ENCODE measurements around the gene NKRF. TPM values are rescaled to one million over a fixed set of nuclear protein-coding genes. Genes with fewer than 3 reads are reported as not detected.

Gene NKRF
- total RNA-seq, 1 experiment from 2014 or later: 9.1 TPM

GRCh38 chrX:119604766-119605463 lies 1.3 kb downstream of the NKRF start:
- POLR2A ChIA-PET (ENCODE audit: unreplicated experiment): no interaction called here

GRCh38 chrX:119602701-119603255 lies 3.4 kb downstream of the NKRF start:
- H3K9me2 ChIP-seq (replicated peaks; ENCODE audit: low read length): no peaks in the 10 kb centered on the region
- H3K27ac ChIP-seq (ENCODE audit: low read length): no peak overlapping the region
- no peak for ATAC-seq
- no peaks in the 10 kb centered on the region for H3K27me3 ChIP-seq (ENCODE audit: low read length)
- no TSS peak for BruUV-seq (replicated peaks)
- peaks cover 3% of the 10 kb centered on the region; the same call in 1 of the 2 replicates for H3K36me3 ChIP-seq (ENCODE audit: low read depth, low read length)
- H3F3A ChIP-seq (ENCODE audit: low read length, unreplicated experiment): no peaks in the 10 kb centered on the region
- peaks cover 35% of the 10 kb centered on the region for H4K20me1 ChIP-seq (ENCODE audit: low read length)
- H2AFZ ChIP-seq (ENCODE audit: low read length): no peak overlapping the region
- H3K4me1 ChIP-seq (ENCODE audit: insufficient read depth, low read length): peaks cover 20% of the 10 kb centered on the region
- H3K9me3 ChIP-seq (ENCODE audit: low read length): no peaks in the 10 kb centered on the region
- intact Hi-C loops (cut with micrococcal nuclease): no loop called here
- no peak overlapping the region for H3K4me3 ChIP-seq (ENCODE audit: low read length)
- DNase-seq: no peak
- peaks cover 82% of the 10 kb centered on the region for H3K79me2 ChIP-seq (ENCODE audit: low read length)
- TF ChIP-seq EZH2phosphoT487 (IDR thresholded peaks at IDR 0.05; ENCODE audit: borderline replicate concordance, low read length) (no peak), EZH2 (IDR thresholded peaks at IDR 0.05; ENCODE audit: low read length, unreplicated experiment) (no peak), CTCF (conservative IDR thresholded peaks at IDR 0.05; ENCODE audit: low read depth, low read length) (no peak)
- peak overlapping the region; percentile 34; the same call in 1 of the 2 replicates for H3K4me2 ChIP-seq (ENCODE audit: low read length)
- no peak overlapping the region for H3K9ac ChIP-seq (ENCODE audit: low read length)
- ChIA-PET POLR2A (ENCODE audit: unreplicated experiment) (interaction anchor here (0.5 to 0.6 kb wide), 2 partner anchors 19 to 90 kb away, joined by 7 to 20 read pairs; no protein-coding TSS in a partner anchor), CTCF (no interaction called here)

More at GRCh38 chrX:119604766-119605463, 1.3 kb downstream of the NKRF start:
- H3K9ac ChIP-seq (ENCODE audit: low read length): peak overlapping the region; percentile 100
- peaks cover 3% of the 10 kb centered on the region; the same call in 1 of the 2 replicates for H3K36me3 ChIP-seq (ENCODE audit: low read depth, low read length)
- H3K9me2 ChIP-seq (replicated peaks; ENCODE audit: low read length): no peaks in the 10 kb centered on the region
- no peak overlapping the region for H3K27ac ChIP-seq (ENCODE audit: low read length)
- CTCF ChIA-PET: no interaction called here
- H3K27me3 ChIP-seq (ENCODE audit: low read length): no peaks in the 10 kb centered on the region
- H3K79me2 ChIP-seq (ENCODE audit: low read length): peaks cover 65% of the 10 kb centered on the region
- no TSS peak for BruUV-seq (replicated peaks)
- H4K20me1 ChIP-seq (ENCODE audit: low read length): peaks cover 35% of the 10 kb centered on the region
- no peak overlapping the region for H2AFZ ChIP-seq (ENCODE audit: low read length)
- intact Hi-C loops (cut with micrococcal nuclease): no loop called here
- no peaks in the 10 kb centered on the region for H3K9me3 ChIP-seq (ENCODE audit: low read length)
- peak overlapping the region; percentile 93 for H3K4me3 ChIP-seq (ENCODE audit: low read length)
- H3F3A ChIP-seq (ENCODE audit: low read length, unreplicated experiment): no peaks in the 10 kb centered on the region
- ATAC-seq (no peak), DNase-seq (no peak)
- H3K4me1 ChIP-seq (ENCODE audit: insufficient read depth, low read length): peaks cover 20% of the 10 kb centered on the region
- peak overlapping the region; percentile 88 for H3K4me2 ChIP-seq (ENCODE audit: low read length)
- no peak for TF ChIP-seq EZH2 (IDR thresholded peaks at IDR 0.05; ENCODE audit: low read length, unreplicated experiment)
- no peak for TF ChIP-seq EZH2phosphoT487 (IDR thresholded peaks at IDR 0.05; ENCODE audit: borderline replicate concordance, low read length)
- TF ChIP-seq CTCF (conservative IDR thresholded peaks at IDR 0.05; ENCODE audit: low read depth, low read length): no peak

- Histone ChIP-seq H3K4me2 (ENCODE audit: low read length) (no peak overlapping the region), H3K4me3 (ENCODE audit: low read length) (no peak overlapping the region), H3K9me3 (ENCODE audit: low read length) (no peaks in the 10 kb centered on the region), H3K9me2 (replicated peaks; ENCODE audit: low read length) (no peaks in the 10 kb centered on the region), H2AFZ (ENCODE audit: low read length) (no peak overlapping the region), H3F3A (ENCODE audit: low read length, unreplicated experiment) (no peaks in the 10 kb centered on the region), H3K27ac (ENCODE audit: low read length) (no peak overlapping the region), H4K20me1 (ENCODE audit: low read length) (no peaks in the 10 kb centered on the region), H3K36me3 (ENCODE audit: low read depth, low read length) (peaks cover 37% of the 10 kb centered on the region), H3K27me3 (ENCODE audit: low read length) (no peaks in the 10 kb centered on the region), H3K4me1 (ENCODE audit: insufficient read depth, low read length) (no peaks in the 10 kb centered on the region), H3K9ac (ENCODE audit: low read length) (no peak overlapping the region), H3K79me2 (ENCODE audit: low read length) (peaks cover 20% of the 10 kb centered on the region; the same call in 1 of the 2 replicates)
- ChIA-PET POLR2A (ENCODE audit: unreplicated experiment) (no interaction called here), CTCF (no interaction called here)
- intact Hi-C loops (cut with micrococcal nuclease): no loop called here
- TF ChIP-seq EZH2phosphoT487 (IDR thresholded peaks at IDR 0.05; ENCODE audit: borderline replicate concordance, low read length) (no peak), CTCF (conservative IDR thresholded peaks at IDR 0.05; ENCODE audit: low read depth, low read length) (no peak), EZH2 (IDR thresholded peaks at IDR 0.05; ENCODE audit: low read length, unreplicated experiment) (no peak)
- ATAC-seq: no peak
- no TSS peak for BruUV-seq (replicated peaks)
- no peak for DNase-seq
Observed at GRCh38 chrX:119589810-119590209, 16.4 kb downstream of the NKRF start.

All from PC-3 (cell line).